HUES64 (cell line): ENCODE measurements around the gene CTAG1A. TPM values are rescaled to one million over a fixed set of nuclear protein-coding genes. Genes with fewer than 3 reads are reported as not detected.
"Not testable (repeated sequence)": the region's sequence is repeated elsewhere in the genome, so short reads cannot be mapped to it uniquely, and the experiment has no call there.

Experiments used
- H3K27ac ChIP-seq: 2 replicates; pipeline ENCODE4 v1.7.0; 2013; ENCODE audit warnings: low read depth, low read length, inconsistent platforms
- H3K27me3 ChIP-seq: 2 replicates; pipeline ENCODE4 v1.6.1; 2013; ENCODE audit warnings: mild to moderate bottlenecking, low read length; ENCODE audit not compliant: insufficient read depth
- H3K36me3 ChIP-seq: 2 replicates; pipeline ENCODE4 v1.6.1; 2013; ENCODE audit warnings: mild to moderate bottlenecking, low read length; ENCODE audit not compliant: insufficient read depth
- H3K4me1 ChIP-seq: 2 replicates; pipeline ENCODE4 v1.6.1; 2013; ENCODE audit warnings: mild to moderate bottlenecking, low read length, moderate library complexity; ENCODE audit not compliant: insufficient read depth
- H3K4me3 ChIP-seq: 2 replicates; pipeline ENCODE4 v1.5.1; 2013; ENCODE audit warnings: mild to moderate bottlenecking, low read length, moderate library complexity
- H3K9ac ChIP-seq: 2 replicates; pipeline ENCODE4 v1.6.1; 2013; ENCODE audit warnings: mild to moderate bottlenecking, low read depth, low read length
- H3K9me3 ChIP-seq: 2 replicates; pipeline ENCODE4 v1.6.1; 2013; ENCODE audit warnings: low read depth, low read length; ENCODE audit not compliant: insufficient read depth
- WGBS: fragments of 150-250, 120-280 bp; methylation state at CpG from one replicate; pipeline ENCODE4 v1.1.7; 2013; ENCODE audit warnings: missing lambda C conversion rate; 5-methylcytosine and 5-hydroxymethylcytosine counted together
- polyA plus RNA-seq, 2 experiments: library from polyadenylated mRNA; stranded (reverse); fragments of 50-300 nt; gene quantifications; one replicate each; pipeline ENCODE4 v1.2.3, GENCODE V29; 2013

The CTAG1A gene
- not detected for polyA plus RNA-seq (2013, experiment 1 of 2)
- polyA plus RNA-seq (2013, experiment 2 of 2): not detected

DNA sequence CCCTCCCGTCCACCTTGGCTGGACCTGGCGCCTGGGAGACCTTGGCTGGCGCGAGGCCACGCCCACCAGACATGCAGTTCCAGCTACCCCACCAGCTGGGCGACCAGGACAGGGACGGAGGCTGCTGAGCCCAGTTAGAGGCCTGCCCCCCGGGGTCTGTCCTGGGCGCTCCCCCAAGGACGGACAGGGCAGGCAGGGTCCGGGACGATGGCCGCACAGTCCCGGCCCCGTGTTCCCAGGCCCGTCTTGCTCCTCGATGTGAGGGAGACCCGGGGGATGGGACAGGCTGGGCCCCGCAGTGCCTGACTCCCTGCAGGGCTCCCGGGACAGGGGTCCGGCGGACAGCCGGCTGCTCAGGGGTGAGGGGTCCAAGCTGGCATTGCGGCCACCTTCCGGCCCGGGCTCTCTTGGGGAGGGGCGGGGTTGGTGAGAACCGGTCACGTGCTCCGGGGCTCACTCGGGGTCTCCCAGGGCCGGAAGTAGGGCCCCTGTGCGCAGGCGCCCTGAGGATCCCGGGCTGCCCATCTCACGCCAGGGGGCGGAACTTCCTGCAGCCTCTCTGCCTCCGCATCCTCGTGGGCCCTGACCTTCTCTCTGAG is at the start of gene CTAG1A:
TSS of gene CTAG1A (plus strand) at position 549 of the 599 bp plus-strand sequence. CDS start 74 bp downstream, outside the sequence.
- WGBS: no CpG with 5 or more reads among the region's 39 CpGs

DNA sequence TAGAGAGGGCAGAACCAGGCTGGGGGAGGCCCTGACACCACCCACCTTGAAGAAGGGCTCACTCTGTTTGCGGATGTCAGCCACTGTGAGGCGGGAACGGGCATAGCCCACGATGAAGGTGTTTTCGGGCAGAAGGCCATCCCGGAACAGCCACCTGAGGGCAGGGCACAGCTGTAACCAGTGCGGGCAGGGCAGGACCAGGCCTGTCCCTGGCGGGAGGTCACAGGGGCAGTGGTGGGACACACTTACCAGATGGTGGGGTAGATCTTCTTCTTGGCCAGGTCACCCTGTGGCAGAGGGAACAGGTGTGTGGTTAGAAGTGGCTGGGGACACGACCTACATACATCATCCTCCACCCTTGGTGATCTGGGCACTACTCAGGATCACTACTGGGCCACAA is 49.0 kb upstream of the CTAG1A start:
- H3K36me3 ChIP-seq: peaks cover 32% of the 10 kb centered on the region
- H3K27me3 ChIP-seq: no peaks in the 10 kb centered on the region
- H3K9me3 ChIP-seq: no peaks in the 10 kb centered on the region
- WGBS: 95% methylated on average over 9 of the region's 9 CpGs
- H3K27ac ChIP-seq: no peak overlapping the region
- no peak overlapping the region for H3K4me3 ChIP-seq
- H3K4me1 ChIP-seq: no peaks in the 10 kb centered on the region
- H3K9ac ChIP-seq: no peak overlapping the region

More for the DNA sequence above, at the start of gene CTAG1A:
- H3K9me3 ChIP-seq, H3K36me3 ChIP-seq, H3K27me3 ChIP-seq, H3K9ac ChIP-seq, H3K4me1 ChIP-seq, H3K4me3 ChIP-seq, H3K27ac ChIP-seq: not testable (repeated sequence)

DNA sequence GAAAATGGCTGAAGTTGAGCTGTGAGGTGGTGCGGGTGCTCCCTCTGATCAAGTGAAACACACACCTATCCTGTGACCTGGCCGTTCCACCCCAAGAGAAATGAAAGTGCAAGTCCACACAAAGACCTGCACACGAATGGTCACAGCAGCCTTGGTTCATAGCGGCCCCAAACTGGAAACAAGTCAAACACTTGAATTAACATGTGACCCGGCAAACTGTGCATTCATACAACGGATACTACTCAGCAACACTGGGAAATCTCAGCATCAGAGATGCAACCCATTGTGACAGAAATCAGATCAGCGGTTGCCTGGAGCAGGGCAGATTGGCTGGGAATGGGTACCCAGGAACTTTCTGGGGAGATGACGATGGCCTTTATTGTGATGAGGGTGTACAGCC is 45.9 kb upstream of the CTAG1A start:
- Histone ChIP-seq H3K4me3 (no peak overlapping the region), H3K9me3 (no peaks in the 10 kb centered on the region), H3K27ac (no peak overlapping the region), H3K27me3 (no peaks in the 10 kb centered on the region), H3K36me3 (peaks cover 21% of the 10 kb centered on the region), H3K9ac (no peak overlapping the region), H3K4me1 (no peaks in the 10 kb centered on the region)
- WGBS: 93% methylated on average over 8 of the region's 8 CpGs

DNA sequence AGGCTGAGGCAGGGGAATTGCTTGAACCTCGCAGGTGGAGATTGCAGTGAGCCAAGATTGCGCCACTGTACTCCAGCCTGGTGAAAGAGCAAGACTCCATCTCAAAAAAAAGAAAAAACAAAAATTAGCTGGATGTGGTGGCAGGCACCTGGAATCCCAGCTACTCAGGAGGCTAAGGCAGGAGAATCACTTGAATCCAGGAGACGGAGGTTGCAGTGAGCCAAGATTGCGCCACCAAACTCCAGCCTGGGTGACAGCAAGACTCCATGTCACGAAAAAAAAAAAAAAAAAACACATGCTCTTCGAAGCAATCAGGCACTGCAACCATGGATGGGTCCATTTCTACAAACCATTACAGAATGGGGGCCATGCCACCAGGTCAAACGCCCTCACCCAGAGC is 44.6 kb upstream of the CTAG1A start:
- not testable (repeated sequence) for H3K9ac ChIP-seq, H3K4me3 ChIP-seq, H3K4me1 ChIP-seq, H3K9me3 ChIP-seq, H3K27ac ChIP-seq, H3K27me3 ChIP-seq
- peaks cover 26% of the 10 kb centered on the region for H3K36me3 ChIP-seq
- WGBS: 92% methylated on average over 7 of the region's 7 CpGs

DNA sequence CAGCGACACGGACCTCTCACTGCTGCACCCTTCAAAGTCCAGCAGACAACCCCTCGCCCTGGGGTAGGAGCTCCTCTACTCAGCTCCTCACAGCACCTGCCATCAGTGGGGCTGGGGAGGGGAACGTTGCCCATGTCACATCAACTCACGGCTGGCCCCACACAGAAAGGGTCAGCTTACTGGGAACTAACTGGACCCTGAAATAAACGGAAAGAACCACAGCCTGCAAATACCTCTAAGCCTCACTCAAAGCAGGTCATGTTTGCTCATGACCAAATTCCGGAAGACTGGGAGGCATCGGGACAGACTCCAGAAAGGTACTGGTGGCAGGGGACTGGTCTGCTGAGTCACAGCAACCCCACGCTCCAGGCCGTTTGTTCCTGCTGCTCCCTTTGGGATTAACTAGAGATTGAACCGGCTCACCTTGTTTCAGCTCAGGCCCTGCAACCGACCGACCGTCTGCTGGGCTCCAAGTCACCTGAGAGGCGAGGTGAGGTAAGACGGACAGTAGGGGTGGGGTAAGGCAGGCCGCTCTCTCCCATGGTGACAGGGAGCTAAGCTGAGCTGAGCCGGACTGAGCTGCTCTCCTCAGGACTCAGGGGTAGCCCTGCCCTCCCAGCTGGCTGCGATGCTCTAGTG is 43.9 kb upstream of the CTAG1A start:
- H3K9ac ChIP-seq: no peak overlapping the region
- WGBS: 94% methylated on average over 19 of the region's 19 CpGs
- H3K27me3 ChIP-seq: no peaks in the 10 kb centered on the region
- peaks cover 23% of the 10 kb centered on the region for H3K36me3 ChIP-seq
- no peaks in the 10 kb centered on the region for H3K9me3 ChIP-seq
- no peaks in the 10 kb centered on the region for H3K4me1 ChIP-seq
- no peak overlapping the region for H3K4me3 ChIP-seq
- H3K27ac ChIP-seq: no peak overlapping the region

DNA sequence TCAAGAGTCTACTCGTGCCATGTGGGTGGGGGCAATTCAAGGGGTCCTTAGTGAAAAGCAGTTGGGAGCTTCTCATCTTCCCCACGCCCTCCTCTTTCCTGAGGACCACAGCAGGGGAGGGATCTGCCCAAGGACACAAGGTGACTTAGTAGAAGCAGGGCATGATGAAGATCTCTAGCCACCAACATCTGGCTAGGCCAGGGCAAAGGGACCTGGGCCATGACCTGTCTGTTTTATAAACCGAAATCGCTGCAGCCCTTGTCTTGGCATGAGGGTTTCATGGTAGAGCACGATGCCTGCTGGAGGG is 43.4 kb upstream of the CTAG1A start:
- WGBS: 90% methylated on average over 4 of the region's 5 CpGs
- H3K9me3 ChIP-seq: no peaks in the 10 kb centered on the region
- no peak overlapping the region for H3K9ac ChIP-seq
- no peaks in the 10 kb centered on the region for H3K4me1 ChIP-seq
- no peak overlapping the region for H3K4me3 ChIP-seq
- H3K27ac ChIP-seq: no peak overlapping the region
- H3K36me3 ChIP-seq: peaks cover 23% of the 10 kb centered on the region
- H3K27me3 ChIP-seq: no peaks in the 10 kb centered on the region

DNA sequence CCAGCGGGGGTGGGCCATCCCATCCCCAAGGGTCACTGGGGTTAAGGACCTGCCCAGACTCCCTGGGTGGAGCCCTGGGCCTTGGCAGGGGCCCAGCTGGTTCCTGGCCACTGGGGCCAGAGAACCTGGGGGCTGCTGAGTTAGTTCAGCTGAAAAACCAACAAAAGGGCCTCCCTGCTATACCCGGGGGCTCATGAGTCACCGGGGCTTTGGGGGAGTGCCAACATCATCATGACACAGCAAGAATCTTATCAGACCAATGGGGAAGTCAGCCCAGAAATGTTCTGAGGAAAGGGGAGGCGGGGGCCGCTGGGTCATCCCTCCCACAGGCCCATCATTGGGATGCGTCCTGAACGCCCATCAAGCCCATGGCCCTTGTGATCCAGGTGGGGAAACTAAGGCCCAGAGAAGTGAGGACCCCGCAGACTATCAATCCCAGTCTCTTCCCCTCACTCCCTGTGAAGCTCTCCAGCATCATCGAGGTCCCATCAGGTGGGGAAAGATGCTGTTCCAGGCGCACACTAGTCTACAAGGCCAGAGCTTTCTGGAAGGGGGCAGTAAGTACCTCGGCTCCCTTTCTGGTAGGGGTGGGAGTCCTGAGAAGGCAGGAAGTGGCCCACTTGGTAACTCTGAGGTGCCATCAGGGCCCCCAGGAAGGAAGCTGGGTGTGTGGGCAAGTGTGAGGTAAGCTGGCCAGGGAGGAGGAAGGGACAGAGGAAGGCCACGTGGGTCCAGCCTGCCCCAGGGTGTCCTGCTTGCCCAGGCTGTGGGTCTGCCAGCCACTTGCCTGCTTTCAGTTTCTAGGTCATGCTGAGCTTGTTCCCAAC is 42.8 kb upstream of the CTAG1A start:
- no peak overlapping the region for H3K27ac ChIP-seq
- no peaks in the 10 kb centered on the region for H3K9me3 ChIP-seq
- H3K27me3 ChIP-seq: no peaks in the 10 kb centered on the region
- H3K4me3 ChIP-seq: no peak overlapping the region
- H3K9ac ChIP-seq: no peak overlapping the region
- H3K4me1 ChIP-seq: no peaks in the 10 kb centered on the region
- WGBS: 89% methylated on average over 9 of the region's 12 CpGs
- H3K36me3 ChIP-seq: peaks cover 23% of the 10 kb centered on the region

DNA sequence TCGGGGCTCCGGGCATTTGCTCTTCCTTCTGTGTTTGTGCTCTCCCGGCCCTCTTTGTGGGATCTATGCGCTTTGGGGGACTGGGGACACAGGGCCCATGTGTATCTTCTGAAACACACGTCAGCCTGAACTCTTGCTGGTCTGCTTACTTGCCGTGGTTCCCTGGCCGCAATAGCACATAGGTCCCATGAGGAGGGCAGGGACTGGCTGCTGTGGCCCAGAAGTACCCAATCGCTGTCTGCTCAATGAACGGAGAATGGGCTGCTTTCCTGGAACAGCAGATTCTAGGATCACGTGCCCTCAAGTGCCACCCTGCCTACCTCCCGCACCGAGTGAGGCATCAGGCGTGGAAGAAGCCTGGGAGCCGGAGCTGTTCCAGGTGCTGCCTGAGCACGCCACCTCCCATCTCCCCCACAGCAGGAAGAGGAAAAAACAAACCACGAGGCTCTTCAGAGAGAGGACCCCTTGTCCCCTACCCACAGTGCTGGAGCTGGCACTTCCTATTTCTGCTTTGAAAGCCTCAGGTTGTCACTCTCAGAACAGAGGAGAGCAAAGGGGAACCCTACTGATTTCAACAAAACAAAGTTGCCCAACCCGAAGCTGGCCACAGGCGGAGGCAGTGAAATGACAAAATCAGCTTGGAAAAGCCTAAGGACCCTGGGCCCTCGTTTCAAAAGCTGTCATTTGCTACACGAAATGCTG is 42.1 kb upstream of the CTAG1A start:
- no peak overlapping the region for H3K9ac ChIP-seq
- 93% methylated on average over 19 of the region's 20 CpGs for WGBS

DNA sequence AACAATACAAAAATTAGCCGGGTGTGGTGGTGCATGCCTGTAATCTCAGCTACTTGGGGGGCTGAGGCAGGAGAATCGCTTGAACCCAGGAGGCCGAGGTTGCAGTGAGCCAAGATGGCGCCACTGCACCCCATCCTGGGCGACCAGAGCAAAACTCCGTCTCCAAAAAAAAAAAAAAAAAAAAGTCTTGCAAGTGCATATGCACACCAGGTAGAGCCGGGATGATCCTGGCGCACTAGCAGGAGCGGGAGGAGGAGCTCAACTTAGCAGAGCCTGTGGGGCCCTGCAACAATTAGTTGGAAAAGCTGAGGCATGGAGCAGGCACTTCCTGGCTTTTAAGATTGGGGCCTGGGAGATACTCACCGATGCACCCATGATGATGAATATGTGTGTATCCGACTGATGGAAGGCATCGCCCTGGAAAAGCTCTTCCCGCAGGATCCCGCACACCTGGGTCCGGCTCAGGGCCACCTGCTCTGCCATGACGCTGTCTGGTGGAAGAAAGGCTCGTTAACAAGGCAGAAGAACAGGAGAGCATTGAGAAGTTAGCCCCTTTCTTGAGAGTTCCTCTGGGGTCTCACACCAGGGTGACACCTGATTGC is 39.2 kb upstream of the CTAG1A start:
- no peak overlapping the region for H3K27ac ChIP-seq
- WGBS: 93% methylated on average over 17 of the region's 17 CpGs
- no peaks in the 10 kb centered on the region for H3K27me3 ChIP-seq
- H3K4me1 ChIP-seq: no peaks in the 10 kb centered on the region
- peak overlapping the region; percentile 89; the same call in 1 of the 2 replicates for H3K9ac ChIP-seq
- H3K4me3 ChIP-seq: peak overlapping the region; percentile 90
- no peaks in the 10 kb centered on the region for H3K9me3 ChIP-seq
- peaks cover 23% of the 10 kb centered on the region for H3K36me3 ChIP-seq

More for the DNA sequence above, 42.1 kb upstream of the CTAG1A start:
- H3K27ac ChIP-seq: no peak overlapping the region
- no peaks in the 10 kb centered on the region for H3K4me1 ChIP-seq
- no peaks in the 10 kb centered on the region for H3K27me3 ChIP-seq
- peaks cover 23% of the 10 kb centered on the region for H3K36me3 ChIP-seq
- H3K4me3 ChIP-seq: no peak overlapping the region
- H3K9me3 ChIP-seq: no peaks in the 10 kb centered on the region

DNA sequence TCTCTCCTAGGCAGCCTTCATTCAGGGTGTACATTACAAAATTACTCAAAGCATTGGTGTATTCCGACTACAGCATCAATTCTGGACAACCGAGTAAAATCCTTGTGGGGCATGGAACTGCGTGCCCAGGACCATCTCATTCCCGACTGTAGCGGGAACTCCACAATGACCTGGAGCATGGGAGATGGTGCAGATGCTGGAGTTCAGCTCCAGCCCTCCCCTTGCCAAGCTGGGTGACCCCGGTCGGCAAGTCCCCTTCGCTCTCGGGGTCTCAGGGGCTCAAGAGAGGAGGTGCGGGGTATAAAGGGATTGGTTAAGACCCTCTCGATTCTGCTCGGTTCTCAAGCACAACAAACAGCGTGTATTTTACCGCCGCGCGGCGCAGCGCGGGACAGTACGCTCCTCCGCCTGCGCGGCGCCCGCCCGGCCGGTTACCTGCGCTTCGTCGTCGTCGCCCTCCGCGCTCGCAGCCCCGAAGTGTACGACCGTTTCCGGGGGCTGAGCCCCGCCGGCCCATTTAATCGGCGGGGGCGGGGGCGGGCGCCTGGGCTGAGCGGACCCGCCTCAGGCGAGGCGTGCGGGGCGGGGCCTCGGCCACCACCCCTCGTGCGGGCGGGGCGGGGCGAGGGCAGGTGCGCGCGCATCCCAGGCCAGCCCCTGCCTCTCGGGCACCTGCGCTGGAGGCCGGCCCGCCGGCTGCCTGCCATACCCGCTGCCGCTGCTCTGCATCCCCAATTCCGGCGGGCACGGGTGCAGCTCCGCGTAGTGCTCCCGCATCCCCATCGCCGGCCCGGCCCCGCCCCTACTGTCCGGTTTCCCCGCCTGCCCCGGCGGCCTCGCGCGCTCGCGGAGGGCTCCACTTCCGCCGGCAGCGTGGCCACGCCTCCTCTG is 38.3 kb upstream of the CTAG1A start, which contains the start of gene G6PD:
TSS of gene G6PD (minus strand) at position 493 of the 891 bp plus-strand sequence. CDS start 691 bp downstream, outside the sequence.
- no peaks in the 10 kb centered on the region for H3K9me3 ChIP-seq
- H3K36me3 ChIP-seq: peaks cover 19% of the 10 kb centered on the region
- H3K27me3 ChIP-seq: no peaks in the 10 kb centered on the region
- peak within 1 kb of the TSS; percentile 89 for H3K9ac ChIP-seq
- WGBS: under 1% methylated on average over 88 of the region's 92 CpGs
- peak within 1 kb of the TSS; percentile 96 for H3K27ac ChIP-seq
- peak within 1 kb of the TSS; percentile 90 for H3K4me3 ChIP-seq
- no peaks in the 10 kb centered on the region for H3K4me1 ChIP-seq
